IPS DF 4.7 (cell line): Measurements from ENCODE around the gene MORN1.

Experiments
- DNase-seq: peaks from one replicate; pipeline ENCODE4 v3.0.0-alpha.2; 2013; ENCODE audit warnings: low spot score; ENCODE audit errors: extremely low read depth

MORN1 gene

DNA sequence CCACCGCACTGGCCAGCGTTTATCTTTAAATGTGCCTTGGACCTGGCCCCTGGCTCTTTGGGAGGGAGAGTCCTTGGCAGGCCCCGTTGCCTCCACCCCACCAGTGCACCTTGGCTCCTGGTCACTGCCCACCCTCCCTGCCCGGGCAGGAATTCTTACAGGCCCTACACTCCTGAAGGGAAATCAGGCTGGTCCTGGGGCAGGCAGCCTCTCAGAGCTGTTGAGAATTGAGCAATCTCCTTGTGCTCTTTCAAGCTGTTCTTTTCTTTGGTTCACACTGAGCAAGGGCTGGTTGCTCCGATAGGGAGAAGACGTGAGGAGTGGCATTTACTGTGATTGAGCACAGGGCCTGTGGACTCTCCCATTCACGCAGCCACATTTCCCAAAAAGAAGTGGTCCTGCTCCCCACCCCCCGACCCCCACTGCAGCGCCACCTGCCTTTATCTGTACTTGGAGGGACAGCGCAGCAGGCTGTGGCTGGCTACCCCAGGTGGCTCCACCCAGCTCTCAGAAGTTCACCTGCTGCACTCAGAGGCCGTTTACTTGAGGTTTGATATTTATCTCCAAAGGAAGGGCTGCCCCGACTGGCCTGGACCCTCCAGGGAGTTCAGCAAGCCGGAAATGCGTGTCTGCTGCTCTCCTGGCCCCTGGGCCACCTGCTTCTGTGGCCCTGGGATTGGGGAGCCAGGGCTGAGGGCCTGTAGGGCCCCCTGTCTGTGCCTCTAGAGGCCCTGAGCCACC lies 115.4 kb downstream of the MORN1 start:
- DNase-seq = no peak

DNA sequence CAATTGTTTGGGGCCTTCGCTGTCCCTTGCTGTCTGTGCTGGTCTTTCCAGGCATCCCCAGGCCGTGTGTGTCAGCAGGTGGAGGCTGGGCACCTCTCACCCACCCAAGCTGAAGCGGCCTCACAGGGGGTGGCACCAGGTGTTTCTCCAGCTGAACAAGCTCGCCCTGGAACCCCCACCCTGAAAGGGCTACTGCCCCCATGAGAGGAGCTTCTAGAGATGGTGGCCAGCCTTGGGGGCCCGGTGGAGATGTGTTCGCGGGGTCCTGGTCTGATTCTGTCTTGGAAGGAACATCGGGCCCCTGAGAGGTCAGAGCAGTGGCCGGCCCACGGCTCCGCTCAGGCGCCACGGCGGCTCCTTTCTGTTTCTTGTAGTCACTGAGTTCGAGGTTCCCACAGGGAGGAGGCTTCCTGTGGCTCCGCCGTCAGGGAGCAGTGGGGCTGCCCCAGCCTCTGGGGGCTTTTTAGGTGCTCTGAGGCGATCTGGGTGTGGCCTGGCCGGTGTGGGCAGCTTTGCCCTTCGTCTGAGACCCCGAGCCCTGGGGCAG lies 116.4 kb downstream of the MORN1 start:
- DNase-seq = no peak

DNA sequence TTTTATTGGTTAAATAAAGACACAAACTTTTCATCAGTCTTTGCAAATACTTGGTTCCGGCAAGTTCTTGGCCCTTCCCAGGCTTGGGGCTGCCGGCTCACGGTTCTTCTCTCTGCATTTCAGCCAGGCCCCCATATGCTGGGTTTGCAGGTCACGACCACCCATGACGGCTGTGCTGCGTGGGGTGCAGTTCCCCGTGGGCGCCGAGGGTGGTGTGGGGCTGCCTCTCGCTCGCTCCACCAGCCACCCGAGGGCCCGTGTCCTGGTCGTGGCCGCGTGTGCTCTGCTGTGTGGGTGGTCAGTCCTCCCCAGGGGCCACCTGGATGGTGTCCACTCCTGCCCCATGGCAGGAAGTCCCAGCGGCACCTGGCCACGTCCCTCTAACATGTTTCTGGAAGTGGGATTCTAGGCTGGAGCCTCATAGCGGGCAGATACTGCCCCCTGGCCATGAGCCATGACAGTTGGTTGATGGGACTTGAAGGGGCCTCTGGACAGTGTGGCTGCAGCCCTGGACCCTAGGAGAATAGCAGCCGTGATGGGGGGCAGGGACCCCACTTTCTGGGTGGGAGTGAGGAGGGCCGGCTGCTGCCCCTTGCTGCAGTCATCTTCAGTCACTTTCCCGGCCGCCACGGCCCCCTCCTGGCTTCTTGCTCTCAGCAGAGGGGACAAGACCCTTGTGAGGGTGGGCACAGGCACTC lies 117.0 kb downstream of the MORN1 start:
- no peak for DNase-seq

DNA sequence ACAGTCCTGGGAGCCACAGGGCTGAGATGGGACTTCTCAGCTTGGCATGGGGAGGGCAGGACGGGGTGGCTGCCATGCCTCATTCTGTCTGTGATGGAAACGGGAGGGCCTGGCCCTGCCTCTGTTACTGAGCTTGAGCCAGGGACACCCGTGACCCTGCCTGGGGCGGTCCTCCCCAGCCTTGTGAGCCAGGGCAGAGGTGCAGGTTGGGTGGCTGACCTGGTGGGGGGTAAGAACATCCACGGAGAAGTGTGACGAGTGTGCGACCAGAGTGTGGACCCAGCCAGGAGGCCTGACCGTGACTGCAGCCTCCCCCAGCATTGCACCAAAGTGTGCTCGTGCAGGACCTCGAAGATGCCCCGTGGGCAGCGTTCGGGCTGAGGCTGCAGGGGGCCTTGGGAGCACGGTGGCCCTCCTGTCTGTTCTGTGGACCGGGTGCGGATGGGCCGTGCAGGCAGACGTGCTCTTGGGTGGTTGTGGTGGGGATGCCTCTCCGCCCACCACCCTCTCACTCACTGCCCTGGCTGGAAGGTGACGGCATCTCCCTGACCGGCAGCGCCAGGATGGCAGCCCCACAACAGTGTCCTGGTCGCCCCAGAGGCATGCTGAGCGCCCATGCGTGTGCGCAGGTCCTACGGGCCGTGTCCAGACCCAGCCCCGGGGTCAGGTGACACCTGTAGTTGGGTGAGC lies 117.8 kb downstream of the MORN1 start:
- DNase-seq = no peak

DNA sequence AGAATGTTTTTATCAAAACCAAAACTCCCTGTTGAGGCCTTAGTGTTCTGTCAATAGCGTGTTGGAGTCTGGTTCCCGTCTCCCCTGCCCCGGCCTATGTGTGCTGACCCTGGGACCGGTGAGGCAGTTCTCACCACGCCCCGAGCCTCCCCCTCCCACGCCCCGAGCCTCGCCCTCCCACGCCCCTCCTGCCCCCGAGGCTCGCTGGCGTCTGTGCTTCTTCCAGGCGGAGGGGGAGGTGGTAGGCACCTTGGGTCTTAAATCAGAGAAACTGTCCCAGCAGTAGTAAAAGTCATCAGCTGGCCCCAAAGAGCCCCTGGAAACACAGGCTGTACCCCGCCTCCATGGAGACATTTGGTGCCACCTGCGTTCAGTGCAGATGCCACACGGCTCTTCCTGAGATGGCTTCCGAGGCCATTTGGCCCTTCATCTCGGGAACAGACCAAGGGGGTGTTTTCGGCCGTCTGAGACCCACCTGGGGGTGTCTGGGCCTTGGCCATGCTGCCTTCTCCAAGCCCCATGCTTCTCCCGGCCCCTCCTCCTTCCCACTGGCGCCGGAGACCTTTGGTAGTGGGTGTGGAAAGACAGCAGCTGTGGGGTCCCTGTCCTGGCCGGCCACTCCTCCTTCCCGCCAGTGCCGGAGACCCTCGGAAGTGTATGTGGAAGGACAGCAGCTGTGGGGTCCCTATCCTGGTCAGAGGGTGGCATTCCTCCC lies 118.5 kb downstream of the MORN1 start:
- no peak for DNase-seq

DNA sequence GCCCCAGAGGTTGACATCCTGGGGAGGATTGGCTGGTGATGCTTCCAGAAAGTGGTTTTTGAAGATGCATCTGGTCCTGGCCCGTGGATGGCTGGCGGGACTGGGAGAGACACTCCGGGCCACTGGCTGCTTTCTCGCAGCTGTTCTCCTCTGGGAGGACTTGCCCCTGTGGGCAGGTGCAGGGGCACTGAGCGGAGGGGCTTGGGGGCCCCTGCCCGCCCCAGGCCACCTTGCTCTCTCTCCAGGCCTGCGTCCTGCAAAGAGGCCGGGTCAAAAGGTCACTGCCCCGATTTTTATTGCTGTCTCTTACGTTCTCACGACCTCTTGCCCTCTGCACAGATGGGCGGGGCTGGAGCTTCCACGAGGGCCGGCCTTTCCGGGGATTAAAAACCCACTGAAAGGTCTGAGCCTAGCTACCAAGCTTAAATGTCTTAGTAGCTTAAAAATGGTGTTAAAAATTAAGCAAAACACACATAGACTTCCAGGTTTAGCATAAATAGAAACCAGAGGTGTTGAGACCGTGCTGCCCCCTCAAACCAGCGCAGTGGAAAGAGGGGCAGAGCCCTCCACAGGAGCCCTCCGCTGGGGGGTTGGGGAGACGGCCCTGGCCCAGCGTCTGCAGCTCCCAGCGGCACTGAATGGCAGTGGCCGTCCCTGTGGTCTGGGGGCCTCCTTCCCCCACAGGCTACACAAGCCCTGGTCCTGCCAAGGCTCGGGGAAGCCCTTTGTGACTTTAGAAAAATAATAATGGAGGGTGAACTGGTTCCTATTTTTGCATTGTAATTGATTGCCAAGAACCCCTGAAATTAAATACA lies 119.3 kb downstream of the MORN1 start:
- no peak for DNase-seq
